ENCODE results near the gene EYS.

EYS gene

DNA sequence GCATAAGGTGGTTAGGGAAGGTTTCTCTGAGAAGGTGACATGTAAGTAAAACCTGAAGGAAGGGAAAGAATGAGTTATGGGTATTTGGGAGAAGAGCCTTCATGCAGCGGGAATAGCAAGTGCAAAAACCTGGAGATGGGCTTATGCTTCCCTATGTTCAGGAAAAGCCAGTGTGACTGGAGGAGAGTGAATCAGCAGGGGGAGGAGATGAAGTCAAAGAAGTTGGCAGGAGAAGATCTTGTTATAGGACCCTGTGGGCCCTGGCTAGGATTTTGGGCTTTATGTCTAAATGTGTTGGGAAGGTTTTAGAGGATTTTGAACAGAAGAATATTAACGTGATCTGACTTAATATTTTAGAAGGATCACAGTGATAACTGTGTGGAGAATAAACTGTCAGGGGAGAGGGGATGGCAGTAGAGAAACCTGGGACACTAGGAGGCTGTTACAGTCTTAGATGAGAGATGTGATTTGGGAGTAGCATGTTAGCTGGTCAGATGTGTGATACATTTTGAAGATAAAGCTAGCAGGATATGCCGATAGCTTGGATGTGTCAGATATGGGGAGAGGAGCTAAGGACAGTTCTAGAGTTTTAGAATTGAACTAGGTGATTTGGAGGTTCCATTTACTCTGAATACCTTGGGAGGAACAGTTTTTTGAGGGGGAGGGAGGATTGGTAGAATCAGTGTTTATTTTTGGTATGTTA lies 2030.5 kb downstream of the EYS start:
- no peak for DNase-seq

DNA sequence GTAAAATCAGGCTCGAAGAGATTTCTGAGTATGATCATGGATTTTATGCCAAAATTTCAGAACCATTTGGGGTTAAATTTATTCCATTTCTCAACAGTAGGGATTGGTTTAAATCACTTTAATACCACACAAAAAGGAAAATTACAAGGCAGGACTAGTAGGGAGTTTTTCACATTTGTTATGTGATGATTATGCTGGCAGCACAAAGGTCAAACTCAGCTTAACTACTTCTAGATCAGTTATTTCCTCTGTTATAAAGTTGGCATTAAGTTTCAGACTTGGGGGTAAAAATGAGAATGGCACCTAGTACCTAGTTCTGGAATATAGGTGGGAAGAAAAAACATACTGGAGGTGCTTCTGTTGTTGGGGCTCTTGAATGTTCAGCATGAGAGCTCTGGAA lies 2031.9 kb downstream of the EYS start:
- DNase-seq, result no peak

DNA sequence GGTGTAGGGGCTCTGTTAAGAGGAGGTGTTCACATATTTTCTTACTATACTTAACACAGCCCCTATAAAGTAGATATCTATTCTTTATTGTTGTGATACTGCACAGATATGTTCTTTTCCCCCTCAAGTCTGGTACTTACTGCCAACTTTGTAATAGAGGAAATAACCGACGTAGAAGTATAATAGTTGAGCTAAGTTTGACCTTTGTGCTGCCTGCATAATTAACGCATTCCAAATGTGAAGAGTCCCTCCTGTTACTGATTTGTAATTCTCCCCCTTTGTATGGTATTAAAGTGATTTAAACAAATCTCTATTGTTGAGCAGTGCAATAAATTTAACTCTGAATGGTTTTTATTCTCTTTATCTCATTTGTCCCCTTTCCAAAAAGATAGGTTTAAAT lies 2032.4 kb downstream of the EYS start:
- no peak for DNase-seq

DNA sequence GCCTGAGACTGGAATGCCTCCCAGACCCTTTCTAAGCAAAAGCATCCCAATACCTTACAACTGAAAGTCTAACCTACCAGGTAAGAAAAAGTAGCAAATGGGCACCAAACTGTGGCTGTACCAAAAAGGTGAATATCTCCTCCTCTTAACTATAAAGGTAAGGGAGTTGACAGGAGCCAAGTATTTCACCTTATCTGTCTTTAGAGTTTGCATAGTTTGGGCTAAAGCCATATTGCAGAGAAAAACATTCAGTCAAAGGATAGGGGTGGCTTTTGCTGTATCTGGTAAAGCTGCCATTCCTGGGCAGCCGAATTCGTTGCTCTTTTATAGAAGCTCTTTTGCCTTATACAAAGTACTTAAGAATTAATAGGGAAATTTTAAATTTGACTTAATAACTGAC lies 2033.3 kb downstream of the EYS start:
- DNase-seq, result no peak

DNA sequence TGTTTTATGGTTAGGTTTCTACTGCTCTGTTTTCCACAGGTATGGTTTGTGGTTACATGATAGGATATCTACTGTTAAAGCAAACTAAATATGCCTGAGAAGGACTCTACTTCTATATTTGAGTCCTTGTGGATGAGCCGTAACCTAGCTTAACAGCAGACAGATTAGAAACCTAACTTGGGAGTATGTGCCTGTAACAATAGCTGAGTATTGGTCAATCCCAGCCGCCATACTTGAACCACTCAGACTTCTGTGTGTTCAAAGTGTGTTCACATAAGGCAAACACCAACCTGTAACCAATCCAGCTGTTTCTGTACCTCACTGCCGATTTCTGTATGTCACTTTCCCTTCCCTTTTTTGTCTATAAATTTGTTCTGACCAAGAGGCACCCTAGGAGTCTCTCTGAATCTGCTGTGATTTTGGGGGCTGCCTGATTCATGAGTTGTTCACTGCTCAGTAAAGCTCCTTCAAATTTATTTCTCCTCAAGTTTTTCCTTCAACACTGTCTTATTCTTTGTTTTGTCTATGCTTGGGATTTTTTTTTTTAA lies 2034.4 kb downstream of the EYS start:
- no peak for DNase-seq

DNA sequence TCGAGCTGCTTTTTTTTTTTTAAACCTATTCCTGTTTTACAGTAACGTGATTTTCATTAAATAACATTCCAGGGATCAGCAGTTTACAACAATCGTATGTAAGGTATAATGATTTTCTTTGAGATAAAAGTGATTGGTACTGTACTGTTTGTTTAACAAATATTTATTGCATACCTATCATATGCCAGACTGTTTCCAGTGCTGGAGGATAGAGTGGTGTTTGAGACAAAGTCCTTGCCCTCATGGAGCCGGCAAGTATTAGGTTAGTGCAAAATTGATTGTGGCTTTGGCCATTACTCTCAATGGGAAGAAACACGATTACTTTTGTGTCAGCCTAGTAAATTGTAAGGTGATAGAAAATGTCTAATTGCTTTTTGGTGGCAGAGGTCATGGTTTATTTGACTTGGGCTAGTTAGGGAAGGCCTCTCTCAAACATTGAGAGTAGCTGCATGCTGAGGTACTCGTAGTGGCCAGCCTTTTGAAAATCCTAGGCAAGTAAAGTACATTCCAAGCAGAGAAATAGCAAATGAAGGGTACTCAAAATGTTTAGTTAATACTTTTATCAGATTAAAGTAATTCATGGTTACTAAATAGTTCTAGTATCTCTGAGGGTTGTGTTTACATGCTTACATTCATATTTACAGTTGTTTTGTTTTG lies 2035.8 kb downstream of the EYS start:
- DNase-seq, result no peak
